ENCODE measurements around the gene TMEM37. TPM values are rescaled to one million over a fixed set of nuclear protein-coding genes. Genes with fewer than 3 reads are reported as not detected.
A peak's percentile ranks its signal among the peaks of the same experiment; 100 is the strongest.

Gene TMEM37
- total and polyA plus RNA-seq, 2 of the 13 experiments (the other 11 are each of a cell fraction or from before 2014, with no cell fraction given) = 37.7 to 115 TPM

DNA sequence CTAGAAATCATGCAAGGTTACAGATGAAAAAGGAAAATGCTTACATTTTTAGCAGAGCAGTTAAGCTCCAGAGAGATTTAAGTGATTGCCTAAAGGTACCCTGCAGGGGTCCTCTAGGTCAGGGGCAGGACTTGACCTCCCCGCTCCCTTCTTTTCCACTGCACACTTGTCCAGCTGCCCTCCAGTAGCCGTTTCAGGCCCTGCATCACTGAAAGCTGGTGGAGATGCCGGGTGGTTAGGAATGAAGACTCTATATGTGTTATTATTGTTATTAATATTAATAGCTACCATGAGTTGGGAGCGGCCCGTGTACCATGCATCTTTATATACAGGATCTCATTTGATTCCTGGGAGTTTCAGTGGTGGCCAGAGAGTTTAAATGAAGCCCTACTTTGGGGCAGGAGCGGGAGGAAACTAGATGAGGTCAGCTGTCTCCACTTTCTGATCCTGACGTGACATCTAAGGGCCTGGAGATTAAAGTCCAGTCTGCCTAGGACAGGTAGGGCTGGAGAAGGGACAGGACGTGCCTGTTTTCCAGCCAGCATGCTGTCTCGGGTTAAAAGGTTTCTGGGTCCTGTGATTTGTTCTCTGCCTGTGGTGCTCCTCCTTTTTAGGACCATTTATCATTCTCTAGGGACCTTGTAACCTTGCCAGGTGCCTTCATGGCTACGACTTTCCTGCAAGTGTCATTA lies 2.1 kb downstream of the TMEM37 start (continued):
- TF ChIP-seq, protein P1, sequence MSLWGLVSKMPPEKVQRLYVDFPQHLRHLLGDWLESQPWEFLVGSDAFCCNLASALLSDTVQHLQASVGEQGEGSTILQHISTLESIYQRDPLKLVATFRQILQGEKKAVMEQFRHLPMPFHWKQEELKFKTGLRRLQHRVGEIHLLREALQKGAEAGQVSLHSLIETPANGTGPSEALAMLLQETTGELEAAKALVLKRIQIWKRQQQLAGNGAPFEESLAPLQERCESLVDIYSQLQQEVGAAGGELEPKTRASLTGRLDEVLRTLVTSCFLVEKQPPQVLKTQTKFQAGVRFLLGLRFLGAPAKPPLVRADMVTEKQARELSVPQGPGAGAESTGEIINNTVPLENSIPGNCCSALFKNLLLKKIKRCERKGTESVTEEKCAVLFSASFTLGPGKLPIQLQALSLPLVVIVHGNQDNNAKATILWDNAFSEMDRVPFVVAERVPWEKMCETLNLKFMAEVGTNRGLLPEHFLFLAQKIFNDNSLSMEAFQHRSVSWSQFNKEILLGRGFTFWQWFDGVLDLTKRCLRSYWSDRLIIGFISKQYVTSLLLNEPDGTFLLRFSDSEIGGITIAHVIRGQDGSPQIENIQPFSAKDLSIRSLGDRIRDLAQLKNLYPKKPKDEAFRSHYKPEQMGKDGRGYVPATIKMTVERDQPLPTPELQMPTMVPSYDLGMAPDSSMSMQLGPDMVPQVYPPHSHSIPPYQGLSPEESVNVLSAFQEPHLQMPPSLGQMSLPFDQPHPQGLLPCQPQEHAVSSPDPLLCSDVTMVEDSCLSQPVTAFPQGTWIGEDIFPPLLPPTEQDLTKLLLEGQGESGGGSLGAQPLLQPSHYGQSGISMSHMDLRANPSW (CRISPR knock-in tag; IDR thresholded peaks at IDR 0.05; ENCODE audit: borderline replicate concordance) = 0 out of 2 replicates have a peak, but pooled peaks have one; percentile 12
- TF ChIP-seq POGZ (CRISPR knock-in tag; IDR thresholded peaks at IDR 0.05) (0 out of 2 replicates have a peak, but pooled peaks have one; percentile 42), ZNF501 (CRISPR knock-in tag; IDR thresholded peaks at IDR 0.05) (0 out of 2 replicates have a peak, but pooled peaks have one; percentile 3), ZNF333 (CRISPR knock-in tag; IDR thresholded peaks at IDR 0.05; ENCODE audit: borderline replicate concordance) (no peak), ZNF766 (CRISPR knock-in tag; IDR thresholded peaks at IDR 0.05; ENCODE audit: borderline replicate concordance) (no peak), FOXC1 (CRISPR knock-in tag; IDR thresholded peaks at IDR 0.05; ENCODE audit: borderline replicate concordance) (no peak), RFX5 (IDR thresholded peaks at IDR 0.05; ENCODE audit: low read depth, low read length) (no peak), RAD21 (CRISPR knock-in tag; IDR thresholded peaks at IDR 0.05) (no peak), AKAP8 (CRISPR knock-in tag; IDR thresholded peaks at IDR 0.05) (peak; percentile 16; the same call in 1 of the 2 replicates), ARNT (IDR thresholded peaks at IDR 0.05) (no peak)
- TF ChIP-seq, protein P2, sequence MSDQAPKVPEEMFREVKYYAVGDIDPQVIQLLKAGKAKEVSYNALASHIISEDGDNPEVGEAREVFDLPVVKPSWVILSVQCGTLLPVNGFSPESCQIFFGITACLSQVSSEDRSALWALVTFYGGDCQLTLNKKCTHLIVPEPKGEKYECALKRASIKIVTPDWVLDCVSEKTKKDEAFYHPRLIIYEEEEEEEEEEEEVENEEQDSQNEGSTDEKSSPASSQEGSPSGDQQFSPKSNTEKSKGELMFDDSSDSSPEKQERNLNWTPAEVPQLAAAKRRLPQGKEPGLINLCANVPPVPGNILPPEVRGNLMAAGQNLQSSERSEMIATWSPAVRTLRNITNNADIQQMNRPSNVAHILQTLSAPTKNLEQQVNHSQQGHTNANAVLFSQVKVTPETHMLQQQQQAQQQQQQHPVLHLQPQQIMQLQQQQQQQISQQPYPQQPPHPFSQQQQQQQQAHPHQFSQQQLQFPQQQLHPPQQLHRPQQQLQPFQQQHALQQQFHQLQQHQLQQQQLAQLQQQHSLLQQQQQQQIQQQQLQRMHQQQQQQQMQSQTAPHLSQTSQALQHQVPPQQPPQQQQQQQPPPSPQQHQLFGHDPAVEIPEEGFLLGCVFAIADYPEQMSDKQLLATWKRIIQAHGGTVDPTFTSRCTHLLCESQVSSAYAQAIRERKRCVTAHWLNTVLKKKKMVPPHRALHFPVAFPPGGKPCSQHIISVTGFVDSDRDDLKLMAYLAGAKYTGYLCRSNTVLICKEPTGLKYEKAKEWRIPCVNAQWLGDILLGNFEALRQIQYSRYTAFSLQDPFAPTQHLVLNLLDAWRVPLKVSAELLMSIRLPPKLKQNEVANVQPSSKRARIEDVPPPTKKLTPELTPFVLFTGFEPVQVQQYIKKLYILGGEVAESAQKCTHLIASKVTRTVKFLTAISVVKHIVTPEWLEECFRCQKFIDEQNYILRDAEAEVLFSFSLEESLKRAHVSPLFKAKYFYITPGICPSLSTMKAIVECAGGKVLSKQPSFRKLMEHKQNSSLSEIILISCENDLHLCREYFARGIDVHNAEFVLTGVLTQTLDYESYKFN (CRISPR knock-in tag; conservative IDR thresholded peaks at IDR 0.05) = peak; percentile 79
- TF ChIP-seq, protein P3, sequence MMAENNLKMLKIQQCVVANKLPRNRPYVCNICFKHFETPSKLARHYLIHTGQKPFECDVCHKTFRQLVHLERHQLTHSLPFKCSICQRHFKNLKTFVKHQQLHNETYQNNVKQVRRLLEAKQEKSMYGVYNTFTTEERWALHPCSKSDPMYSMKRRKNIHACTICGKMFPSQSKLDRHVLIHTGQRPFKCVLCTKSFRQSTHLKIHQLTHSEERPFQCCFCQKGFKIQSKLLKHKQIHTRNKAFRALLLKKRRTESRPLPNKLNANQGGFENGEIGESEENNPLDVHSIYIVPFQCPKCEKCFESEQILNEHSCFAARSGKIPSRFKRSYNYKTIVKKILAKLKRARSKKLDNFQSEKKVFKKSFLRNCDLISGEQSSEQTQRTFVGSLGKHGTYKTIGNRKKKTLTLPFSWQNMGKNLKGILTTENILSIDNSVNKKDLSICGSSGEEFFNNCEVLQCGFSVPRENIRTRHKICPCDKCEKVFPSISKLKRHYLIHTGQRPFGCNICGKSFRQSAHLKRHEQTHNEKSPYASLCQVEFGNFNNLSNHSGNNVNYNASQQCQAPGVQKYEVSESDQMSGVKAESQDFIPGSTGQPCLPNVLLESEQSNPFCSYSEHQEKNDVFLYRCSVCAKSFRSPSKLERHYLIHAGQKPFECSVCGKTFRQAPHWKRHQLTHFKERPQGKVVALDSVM (CRISPR knock-in tag; IDR thresholded peaks at IDR 0.05) = no peak
- TF ChIP-seq, protein P4, sequence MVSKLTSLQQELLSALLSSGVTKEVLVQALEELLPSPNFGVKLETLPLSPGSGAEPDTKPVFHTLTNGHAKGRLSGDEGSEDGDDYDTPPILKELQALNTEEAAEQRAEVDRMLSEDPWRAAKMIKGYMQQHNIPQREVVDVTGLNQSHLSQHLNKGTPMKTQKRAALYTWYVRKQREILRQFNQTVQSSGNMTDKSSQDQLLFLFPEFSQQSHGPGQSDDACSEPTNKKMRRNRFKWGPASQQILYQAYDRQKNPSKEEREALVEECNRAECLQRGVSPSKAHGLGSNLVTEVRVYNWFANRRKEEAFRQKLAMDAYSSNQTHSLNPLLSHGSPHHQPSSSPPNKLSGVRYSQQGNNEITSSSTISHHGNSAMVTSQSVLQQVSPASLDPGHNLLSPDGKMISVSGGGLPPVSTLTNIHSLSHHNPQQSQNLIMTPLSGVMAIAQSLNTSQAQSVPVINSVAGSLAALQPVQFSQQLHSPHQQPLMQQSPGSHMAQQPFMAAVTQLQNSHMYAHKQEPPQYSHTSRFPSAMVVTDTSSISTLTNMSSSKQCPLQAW (CRISPR knock-in tag; IDR thresholded peaks at IDR 0.05) = peak; percentile 41
- TF ChIP-seq, protein P5, sequence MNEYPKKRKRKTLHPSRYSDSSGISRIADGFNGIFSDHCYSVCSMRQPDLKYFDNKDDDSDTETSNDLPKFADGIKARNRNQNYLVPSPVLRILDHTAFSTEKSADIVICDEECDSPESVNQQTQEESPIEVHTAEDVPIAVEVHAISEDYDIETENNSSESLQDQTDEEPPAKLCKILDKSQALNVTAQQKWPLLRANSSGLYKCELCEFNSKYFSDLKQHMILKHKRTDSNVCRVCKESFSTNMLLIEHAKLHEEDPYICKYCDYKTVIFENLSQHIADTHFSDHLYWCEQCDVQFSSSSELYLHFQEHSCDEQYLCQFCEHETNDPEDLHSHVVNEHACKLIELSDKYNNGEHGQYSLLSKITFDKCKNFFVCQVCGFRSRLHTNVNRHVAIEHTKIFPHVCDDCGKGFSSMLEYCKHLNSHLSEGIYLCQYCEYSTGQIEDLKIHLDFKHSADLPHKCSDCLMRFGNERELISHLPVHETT (CRISPR knock-in tag; conservative IDR thresholded peaks at IDR 0.05) = no peak
- TF ChIP-seq, protein P6, sequence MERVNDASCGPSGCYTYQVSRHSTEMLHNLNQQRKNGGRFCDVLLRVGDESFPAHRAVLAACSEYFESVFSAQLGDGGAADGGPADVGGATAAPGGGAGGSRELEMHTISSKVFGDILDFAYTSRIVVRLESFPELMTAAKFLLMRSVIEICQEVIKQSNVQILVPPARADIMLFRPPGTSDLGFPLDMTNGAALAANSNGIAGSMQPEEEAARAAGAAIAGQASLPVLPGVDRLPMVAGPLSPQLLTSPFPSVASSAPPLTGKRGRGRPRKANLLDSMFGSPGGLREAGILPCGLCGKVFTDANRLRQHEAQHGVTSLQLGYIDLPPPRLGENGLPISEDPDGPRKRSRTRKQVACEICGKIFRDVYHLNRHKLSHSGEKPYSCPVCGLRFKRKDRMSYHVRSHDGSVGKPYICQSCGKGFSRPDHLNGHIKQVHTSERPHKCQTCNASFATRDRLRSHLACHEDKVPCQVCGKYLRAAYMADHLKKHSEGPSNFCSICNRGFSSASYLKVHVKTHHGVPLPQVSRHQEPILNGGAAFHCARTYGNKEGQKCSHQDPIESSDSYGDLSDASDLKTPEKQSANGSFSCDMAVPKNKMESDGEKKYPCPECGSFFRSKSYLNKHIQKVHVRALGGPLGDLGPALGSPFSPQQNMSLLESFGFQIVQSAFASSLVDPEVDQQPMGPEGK (CRISPR knock-in tag; IDR thresholded peaks at IDR 0.05) = peak; percentile 24; the same call in 1 of the 2 replicates

Measured in HepG2 (cell line).